ENCODE measurements around the gene RBMS3. TPM values are rescaled to one million over a fixed set of nuclear protein-coding genes. Genes with fewer than 3 reads are reported as not detected.

Gene RBMS3
- total and polyA plus RNA-seq, 2 experiments from 2014 or later = 3.2 to 7.4 TPM

DNA sequence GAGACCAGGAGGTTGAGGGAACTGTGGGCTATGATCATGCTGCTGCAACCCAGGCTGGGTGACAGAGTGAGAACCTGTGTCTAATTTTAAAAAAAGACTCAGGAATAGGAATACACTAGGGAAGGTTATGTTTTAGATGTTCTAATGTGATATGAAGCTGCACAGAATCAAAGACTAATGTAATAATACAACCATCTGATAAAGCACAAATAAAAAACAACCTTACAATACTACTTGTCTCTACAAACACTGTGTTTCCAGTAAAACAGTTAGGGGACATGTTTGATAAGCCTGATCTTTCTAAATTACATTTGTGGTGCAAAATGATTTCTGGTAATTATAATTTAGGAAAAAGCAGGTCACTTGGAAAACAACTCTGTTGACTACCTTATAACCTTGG lies 56.7 kb downstream of the RBMS3 start (continued):
- TF ChIP-seq, protein P1, sequence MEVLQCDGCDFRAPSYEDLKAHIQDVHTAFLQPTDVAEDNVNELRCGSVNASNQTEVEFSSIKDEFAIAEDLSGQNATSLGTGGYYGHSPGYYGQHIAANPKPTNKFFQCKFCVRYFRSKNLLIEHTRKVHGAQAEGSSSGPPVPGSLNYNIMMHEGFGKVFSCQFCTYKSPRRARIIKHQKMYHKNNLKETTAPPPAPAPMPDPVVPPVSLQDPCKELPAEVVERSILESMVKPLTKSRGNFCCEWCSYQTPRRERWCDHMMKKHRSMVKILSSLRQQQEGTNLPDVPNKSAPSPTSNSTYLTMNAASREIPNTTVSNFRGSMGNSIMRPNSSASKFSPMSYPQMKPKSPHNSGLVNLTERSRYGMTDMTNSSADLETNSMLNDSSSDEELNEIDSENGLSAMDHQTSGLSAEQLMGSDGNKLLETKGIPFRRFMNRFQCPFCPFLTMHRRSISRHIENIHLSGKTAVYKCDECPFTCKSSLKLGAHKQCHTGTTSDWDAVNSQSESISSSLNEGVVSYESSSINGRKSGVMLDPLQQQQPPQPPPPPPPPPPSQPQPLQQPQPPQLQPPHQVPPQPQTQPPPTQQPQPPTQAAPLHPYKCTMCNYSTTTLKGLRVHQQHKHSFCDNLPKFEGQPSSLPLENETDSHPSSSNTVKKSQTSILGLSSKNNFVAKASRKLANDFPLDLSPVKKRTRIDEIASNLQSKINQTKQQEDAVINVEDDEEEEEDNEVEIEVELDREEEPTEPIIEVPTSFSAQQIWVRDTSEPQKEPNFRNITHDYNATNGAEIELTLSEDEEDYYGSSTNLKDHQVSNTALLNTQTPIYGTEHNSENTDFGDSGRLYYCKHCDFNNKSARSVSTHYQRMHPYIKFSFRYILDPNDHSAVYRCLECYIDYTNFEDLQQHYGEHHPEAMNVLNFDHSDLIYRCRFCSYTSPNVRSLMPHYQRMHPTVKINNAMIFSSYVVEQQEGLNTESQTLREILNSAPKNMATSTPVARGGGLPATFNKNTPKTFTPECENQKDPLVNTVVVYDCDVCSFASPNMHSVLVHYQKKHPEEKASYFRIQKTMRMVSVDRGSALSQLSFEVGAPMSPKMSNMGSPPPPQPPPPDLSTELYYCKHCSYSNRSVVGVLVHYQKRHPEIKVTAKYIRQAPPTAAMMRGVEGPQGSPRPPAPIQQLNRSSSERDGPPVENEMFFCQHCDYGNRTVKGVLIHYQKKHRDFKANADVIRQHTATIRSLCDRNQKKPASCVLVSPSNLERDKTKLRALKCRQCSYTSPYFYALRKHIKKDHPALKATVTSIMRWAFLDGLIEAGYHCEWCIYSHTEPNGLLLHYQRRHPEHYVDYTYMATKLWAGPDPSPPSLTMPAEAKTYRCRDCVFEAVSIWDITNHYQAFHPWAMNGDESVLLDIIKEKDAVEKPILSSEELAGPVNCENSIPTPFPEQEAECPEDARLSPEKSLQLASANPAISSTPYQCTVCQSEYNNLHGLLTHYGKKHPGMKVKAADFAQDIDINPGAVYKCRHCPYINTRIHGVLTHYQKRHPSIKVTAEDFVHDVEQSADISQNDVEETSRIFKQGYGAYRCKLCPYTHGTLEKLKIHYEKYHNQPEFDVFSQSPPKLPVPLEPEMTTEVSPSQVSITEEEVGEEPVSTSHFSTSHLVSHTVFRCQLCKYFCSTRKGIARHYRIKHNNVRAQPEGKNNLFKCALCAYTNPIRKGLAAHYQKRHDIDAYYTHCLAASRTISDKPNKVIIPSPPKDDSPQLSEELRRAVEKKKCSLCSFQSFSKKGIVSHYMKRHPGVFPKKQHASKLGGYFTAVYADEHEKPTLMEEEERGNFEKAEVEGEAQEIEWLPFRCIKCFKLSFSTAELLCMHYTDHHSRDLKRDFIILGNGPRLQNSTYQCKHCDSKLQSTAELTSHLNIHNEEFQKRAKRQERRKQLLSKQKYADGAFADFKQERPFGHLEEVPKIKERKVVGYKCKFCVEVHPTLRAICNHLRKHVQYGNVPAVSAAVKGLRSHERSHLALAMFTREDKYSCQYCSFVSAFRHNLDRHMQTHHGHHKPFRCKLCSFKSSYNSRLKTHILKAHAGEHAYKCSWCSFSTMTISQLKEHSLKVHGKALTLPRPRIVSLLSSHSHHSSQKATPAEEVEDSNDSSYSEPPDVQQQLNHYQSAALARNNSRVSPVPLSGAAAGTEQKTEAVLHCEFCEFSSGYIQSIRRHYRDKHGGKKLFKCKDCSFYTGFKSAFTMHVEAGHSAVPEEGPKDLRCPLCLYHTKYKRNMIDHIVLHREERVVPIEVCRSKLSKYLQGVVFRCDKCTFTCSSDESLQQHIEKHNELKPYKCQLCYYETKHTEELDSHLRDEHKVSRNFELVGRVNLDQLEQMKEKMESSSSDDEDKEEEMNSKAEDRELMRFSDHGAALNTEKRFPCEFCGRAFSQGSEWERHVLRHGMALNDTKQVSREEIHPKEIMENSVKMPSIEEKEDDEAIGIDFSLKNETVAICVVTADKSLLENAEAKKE (CRISPR knock-in tag; IDR thresholded peaks at IDR 0.05) = no peak
- TF ChIP-seq EZH2phosphoT487 (IDR thresholded peaks at IDR 0.05; ENCODE audit: unreplicated experiment) = no peak

DNA sequence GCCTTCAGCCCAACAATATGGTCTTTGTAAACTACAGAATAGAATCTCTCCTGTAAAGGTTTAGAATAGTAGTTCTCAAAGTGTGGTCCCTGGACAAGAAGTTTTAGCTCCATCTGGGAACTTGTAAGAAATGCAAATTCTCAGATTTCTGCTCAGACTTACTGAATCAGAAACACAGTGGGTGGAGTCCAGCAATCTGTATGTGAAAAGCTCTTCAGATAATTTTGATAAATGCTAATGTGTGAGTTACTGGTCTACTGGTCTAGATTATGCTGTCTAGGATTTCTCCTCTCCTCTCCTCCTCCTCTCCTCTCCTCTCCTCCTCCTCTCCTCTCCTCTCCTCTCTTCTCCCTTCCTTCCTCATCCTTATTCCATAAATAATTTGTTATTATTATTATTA lies 57.5 kb downstream of the RBMS3 start:
- no peak overlapping the region for H3K4me3 Mint-ChIP-seq
- Histone ChIP-seq H3K36me3 (ENCODE audit: insufficient read depth) (no peaks in the 10 kb centered on the region), H4K20me1 (replicated peaks; ENCODE audit: insufficient read depth) (no peaks in the 10 kb centered on the region), H3K9me2 (ENCODE audit: insufficient read depth) (peaks cover 1% of the 10 kb centered on the region; the same call in 1 of the 2 replicates), H3K27ac (ENCODE audit: low read depth) (no peak overlapping the region), H3K4me3 (no peak overlapping the region), H2AFZ (no peak overlapping the region), H3K4me1 (ENCODE audit: insufficient read depth) (peaks cover 22% of the 10 kb centered on the region), H3K79me2 (replicated peaks; ENCODE audit: insufficient read depth) (no peaks in the 10 kb centered on the region), H3K27me3 (ENCODE audit: insufficient read depth) (no peaks in the 10 kb centered on the region), H3K4me2 (no peak overlapping the region), H3F3A (replicated peaks; ENCODE audit: low read depth) (no peaks in the 10 kb centered on the region)
- no peak for DNase-seq (ENCODE audit: low spot score)
- peaks cover 19% of the 10 kb centered on the region for H3K4me1 Mint-ChIP-seq
- H3K27ac Mint-ChIP-seq = no peak overlapping the region
- no peaks in the 10 kb centered on the region for H3K27me3 Mint-ChIP-seq (ENCODE audit: insufficient read depth, low read depth, poor library complexity)
- no peak for ATAC-seq
- no peaks in the 10 kb centered on the region for H3K36me3 Mint-ChIP-seq (ENCODE audit: low read depth)
- H3K9me3 Mint-ChIP-seq = no peaks in the 10 kb centered on the region
- TF ChIP-seq, protein P2, sequence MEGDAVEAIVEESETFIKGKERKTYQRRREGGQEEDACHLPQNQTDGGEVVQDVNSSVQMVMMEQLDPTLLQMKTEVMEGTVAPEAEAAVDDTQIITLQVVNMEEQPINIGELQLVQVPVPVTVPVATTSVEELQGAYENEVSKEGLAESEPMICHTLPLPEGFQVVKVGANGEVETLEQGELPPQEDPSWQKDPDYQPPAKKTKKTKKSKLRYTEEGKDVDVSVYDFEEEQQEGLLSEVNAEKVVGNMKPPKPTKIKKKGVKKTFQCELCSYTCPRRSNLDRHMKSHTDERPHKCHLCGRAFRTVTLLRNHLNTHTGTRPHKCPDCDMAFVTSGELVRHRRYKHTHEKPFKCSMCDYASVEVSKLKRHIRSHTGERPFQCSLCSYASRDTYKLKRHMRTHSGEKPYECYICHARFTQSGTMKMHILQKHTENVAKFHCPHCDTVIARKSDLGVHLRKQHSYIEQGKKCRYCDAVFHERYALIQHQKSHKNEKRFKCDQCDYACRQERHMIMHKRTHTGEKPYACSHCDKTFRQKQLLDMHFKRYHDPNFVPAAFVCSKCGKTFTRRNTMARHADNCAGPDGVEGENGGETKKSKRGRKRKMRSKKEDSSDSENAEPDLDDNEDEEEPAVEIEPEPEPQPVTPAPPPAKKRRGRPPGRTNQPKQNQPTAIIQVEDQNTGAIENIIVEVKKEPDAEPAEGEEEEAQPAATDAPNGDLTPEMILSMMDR (conservative IDR thresholded peaks at IDR 0.05; ENCODE audit: low read depth in 2 of 2) = no peak
- TF ChIP-seq, protein P3, sequence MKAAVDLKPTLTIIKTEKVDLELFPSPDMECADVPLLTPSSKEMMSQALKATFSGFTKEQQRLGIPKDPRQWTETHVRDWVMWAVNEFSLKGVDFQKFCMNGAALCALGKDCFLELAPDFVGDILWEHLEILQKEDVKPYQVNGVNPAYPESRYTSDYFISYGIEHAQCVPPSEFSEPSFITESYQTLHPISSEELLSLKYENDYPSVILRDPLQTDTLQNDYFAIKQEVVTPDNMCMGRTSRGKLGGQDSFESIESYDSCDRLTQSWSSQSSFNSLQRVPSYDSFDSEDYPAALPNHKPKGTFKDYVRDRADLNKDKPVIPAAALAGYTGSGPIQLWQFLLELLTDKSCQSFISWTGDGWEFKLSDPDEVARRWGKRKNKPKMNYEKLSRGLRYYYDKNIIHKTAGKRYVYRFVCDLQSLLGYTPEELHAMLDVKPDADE (IDR thresholded peaks at IDR 0.05) = no peak
- no peak for TF ChIP-seq EZH2phosphoT487 (IDR thresholded peaks at IDR 0.05; ENCODE audit: unreplicated experiment)
- TF ChIP-seq CREB1 (CRISPR knock-in tag; IDR thresholded peaks at IDR 0.05; ENCODE audit: low read depth) = no peak
- no peak for TF ChIP-seq ZNF114 (CRISPR knock-in tag; IDR thresholded peaks at IDR 0.05)
- TF ChIP-seq JUNB (IDR thresholded peaks at IDR 0.05; ENCODE audit: unreplicated experiment) = no peak
- no peak for TF ChIP-seq NANOG (IDR thresholded peaks at IDR 0.05; ENCODE audit: borderline replicate concordance)
- TF ChIP-seq, protein P4, sequence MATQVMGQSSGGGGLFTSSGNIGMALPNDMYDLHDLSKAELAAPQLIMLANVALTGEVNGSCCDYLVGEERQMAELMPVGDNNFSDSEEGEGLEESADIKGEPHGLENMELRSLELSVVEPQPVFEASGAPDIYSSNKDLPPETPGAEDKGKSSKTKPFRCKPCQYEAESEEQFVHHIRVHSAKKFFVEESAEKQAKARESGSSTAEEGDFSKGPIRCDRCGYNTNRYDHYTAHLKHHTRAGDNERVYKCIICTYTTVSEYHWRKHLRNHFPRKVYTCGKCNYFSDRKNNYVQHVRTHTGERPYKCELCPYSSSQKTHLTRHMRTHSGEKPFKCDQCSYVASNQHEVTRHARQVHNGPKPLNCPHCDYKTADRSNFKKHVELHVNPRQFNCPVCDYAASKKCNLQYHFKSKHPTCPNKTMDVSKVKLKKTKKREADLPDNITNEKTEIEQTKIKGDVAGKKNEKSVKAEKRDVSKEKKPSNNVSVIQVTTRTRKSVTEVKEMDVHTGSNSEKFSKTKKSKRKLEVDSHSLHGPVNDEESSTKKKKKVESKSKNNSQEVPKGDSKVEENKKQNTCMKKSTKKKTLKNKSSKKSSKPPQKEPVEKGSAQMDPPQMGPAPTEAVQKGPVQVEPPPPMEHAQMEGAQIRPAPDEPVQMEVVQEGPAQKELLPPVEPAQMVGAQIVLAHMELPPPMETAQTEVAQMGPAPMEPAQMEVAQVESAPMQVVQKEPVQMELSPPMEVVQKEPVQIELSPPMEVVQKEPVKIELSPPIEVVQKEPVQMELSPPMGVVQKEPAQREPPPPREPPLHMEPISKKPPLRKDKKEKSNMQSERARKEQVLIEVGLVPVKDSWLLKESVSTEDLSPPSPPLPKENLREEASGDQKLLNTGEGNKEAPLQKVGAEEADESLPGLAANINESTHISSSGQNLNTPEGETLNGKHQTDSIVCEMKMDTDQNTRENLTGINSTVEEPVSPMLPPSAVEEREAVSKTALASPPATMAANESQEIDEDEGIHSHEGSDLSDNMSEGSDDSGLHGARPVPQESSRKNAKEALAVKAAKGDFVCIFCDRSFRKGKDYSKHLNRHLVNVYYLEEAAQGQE (IDR thresholded peaks at IDR 0.05; ENCODE audit: unreplicated experiment) = no peak
